Activated CD8-positive, alpha-beta memory T cell treated with anti-CD3 and anti-CD28 coated beads for 36 hours (primary cell): Measurements from ENCODE around the gene SLC5A1. TPM values are rescaled to one million over a fixed set of nuclear protein-coding genes. Genes with fewer than 3 reads are reported as not detected.

Experiments
- CTCF ChIA-PET: fragments of 350-600 bp; sonication (Branson Sonifier 250); formaldehyde crosslinking; loops from one replicate; lab custom pipeline; 2021; ENCODE audit warnings: antibody characterized with exemption; lab: Charles Lee
- POLR2A ChIA-PET: fragments of 350-600 bp; sonication (Branson Sonifier 250); formaldehyde crosslinking; loops from one replicate; lab custom pipeline; 2021; ENCODE audit warnings: antibody characterized with exemption; lab: Charles Lee
- total RNA-seq, 2 experiments: library from RNA; stranded (reverse); gene quantifications; one replicate each; pipeline ENCODE4 v1.2.3, GENCODE V29; 2021

Gene SLC5A1
- total RNA-seq, 2 experiments from 2014 or later, result not detected

DNA sequence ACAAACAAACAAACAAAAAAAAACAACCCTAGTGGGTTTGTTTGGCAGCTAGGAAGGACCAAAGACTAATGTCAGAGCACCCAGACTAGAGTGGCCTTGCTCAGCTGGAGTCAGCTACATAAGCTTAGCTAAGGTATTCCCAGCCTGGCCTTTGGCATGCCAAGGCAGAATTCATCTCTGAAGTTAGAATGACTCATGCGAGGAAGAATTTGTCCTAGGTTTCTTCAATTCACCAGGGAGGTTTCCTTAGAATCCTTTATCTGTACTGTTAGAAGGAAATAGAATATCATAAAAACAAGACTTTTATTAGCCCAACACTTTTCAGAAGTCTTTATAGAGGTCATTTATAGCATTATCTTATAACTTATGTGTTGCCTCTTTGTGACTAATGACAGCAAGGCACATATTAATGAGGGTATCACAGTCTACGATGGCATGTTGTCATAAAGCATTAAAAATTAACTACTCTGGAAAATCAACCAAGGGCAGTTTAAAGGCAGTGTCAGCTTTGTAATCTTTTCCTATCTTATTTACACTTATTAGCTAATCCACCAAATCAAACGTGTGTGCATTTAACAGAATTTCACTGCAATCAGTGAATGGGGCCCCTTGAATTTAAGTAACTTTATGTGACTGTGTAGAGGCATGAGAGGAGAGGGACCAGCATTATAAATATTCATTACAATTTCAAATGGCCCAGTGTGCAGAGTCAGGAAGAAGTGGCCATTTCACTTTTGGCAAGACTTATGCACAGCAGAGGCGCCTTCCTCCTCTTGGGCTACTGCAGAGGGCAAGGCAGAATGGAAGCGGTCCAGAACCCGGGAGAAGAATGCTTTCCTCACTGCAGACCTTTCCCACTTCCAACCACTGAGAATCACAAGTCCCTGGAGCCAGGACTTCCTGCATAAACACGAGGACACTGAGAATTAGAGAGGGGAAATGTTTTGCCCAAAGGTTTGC, 36.3 kb downstream of the SLC5A1 start:
- ChIA-PET POLR2A (interaction anchor here (0.6 kb wide), 1 partner anchor 134 kb away, joined by 4 read pairs; no protein-coding TSS in a partner anchor), CTCF (interaction anchor here (4.6 kb wide), 1 partner anchor 102 kb away, joined by 33 read pairs; no protein-coding TSS in a partner anchor)

DNA sequence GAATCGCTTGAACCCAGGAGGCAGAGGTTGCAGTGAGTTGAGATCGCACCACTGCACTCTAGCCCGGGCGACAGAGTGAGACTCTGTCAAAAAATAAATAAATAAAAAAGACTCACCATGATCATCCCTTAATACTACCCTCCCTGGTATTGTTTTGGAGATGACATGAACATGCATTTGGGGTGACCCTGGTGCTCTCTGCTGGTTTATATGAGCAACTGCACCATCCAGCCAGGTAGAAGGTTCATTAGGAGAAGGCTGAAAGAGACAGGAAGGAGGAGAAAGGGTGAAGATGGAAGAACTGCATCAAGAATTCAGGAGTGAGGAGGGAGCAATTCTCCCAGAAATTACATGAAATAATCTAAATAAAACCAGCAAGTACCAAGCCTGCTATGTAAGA, 37.8 kb downstream of the SLC5A1 start:
- ChIA-PET CTCF (interaction anchor here (1.1 to 4.6 kb wide), 2 partner anchors 103 to 110 kb away, joined by 5 to 33 read pairs; no protein-coding TSS in a partner anchor), POLR2A (no interaction called here)

DNA sequence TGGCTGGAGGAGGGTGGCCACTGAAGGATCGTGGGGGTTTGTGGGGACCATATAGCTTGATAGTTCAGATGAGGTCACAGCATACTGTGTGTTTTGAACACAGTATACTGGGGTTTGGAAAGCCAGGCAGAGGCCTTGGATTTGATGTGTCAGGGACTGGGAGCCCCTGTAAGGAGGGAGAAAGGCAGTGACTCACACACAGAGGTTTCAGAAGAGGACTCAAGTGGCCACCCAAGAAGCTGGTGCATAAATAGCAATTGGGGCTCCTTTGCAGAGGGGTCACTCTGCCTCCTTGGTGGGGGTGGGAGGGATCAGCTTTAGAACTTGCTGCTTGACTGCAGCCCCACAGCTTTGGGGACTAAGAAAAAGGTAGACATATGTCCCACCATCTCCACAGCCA, 39.3 kb downstream of the SLC5A1 start:
- ChIA-PET CTCF (interaction anchor here (1.0 to 4.6 kb wide), 3 partner anchors 91 to 112 kb away, joined by 3 to 33 read pairs (median 3); no protein-coding TSS in a partner anchor), POLR2A (no interaction called here)

DNA sequence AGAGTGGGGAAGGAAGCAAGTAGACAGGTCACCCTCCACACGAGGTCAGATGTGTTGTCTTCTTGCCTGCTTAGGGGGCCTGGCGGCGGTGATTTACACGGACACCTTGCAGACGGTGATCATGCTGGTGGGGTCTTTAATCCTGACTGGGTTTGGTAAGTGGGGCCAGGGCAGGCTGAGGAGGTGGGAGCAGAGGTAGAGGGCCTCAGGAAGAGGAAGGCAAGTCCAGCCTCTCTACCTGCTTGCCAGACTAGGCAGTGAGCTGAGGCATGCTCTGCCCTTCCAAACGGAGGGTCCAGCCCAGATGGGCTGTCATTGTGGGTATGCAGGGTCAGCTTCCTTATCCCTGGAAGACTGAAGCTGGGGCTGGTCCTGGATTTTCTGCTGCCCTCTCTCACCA, 39.9 kb downstream of the SLC5A1 start:
- POLR2A ChIA-PET, result no interaction called here

DNA sequence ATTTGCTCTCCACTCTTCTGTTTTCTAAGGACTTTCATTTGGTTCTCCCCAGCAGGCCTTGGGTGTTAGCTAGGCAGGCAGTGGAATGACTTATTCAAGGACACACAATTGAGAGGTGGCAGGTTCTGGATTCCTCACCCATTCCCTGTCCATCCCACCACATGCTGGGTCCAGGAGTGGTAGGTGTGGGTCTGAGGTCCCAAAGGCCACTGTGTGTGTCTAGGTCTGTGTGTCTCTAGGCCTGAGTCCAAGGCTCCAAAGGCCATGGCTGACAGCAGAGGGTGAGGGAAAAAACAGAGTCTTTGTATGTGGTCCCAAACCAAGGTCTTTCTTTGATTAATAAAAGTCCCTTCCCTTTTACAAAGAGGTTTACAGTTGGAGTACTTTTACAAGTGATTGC, 40.8 kb downstream of the SLC5A1 start:
- POLR2A ChIA-PET, result no interaction called here
- CTCF ChIA-PET, result interaction anchor here (0.7 to 1.2 kb wide), 3 partner anchors 19 to 113 kb away, joined by 3 read pairs; no protein-coding TSS in a partner anchor

More for the DNA sequence above, 39.9 kb downstream of the SLC5A1 start:
- CTCF ChIA-PET, result interaction anchor here (1.0 to 4.6 kb wide), 2 partner anchors 106 to 113 kb away, joined by 3 to 33 read pairs; no protein-coding TSS in a partner anchor

DNA sequence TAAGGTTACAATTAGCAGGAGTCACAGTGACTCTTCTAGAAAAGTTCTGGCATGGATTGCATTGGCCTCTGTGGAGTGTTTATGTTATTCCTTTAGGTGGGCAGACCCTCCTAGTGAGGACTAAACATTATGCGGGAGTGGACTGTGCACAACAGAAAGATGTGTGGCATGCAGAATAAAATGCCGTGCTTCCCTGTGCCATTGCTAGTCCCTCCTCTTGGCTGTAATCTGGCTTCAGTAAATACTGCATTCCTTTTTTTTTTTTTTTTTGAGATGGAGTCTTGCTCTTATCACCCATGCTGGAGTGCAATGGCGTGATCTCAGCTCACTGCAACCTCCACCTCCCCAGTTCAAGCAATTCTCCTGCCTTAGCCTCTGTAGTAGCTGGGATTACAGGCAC, 45.0 kb downstream of the SLC5A1 start:
- CTCF ChIA-PET, result no interaction called here

DNA sequence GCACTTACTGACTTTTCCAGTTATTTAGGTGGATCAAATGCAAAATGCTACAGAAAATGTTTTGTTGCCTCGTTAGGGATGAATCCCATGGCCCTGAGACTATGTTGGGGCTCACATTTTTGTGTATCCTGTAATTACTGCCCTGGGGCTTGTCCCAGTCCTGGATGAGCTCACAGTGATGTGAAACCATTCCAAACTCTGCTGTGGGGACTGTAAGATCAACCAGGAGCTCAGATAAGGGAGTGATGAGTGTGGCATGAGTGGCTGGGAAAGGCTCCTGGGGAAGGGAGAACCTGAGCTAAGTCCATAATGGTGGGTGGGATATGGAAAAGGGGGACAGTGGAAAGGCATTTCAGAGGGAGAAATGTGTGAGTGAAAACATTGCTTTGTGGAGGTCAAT, 54.0 kb downstream of the SLC5A1 start:
- CTCF ChIA-PET, result no interaction called here
- POLR2A ChIA-PET, result no interaction called here

More for the DNA sequence above, 45.0 kb downstream of the SLC5A1 start:
- POLR2A ChIA-PET, result no interaction called here

DNA sequence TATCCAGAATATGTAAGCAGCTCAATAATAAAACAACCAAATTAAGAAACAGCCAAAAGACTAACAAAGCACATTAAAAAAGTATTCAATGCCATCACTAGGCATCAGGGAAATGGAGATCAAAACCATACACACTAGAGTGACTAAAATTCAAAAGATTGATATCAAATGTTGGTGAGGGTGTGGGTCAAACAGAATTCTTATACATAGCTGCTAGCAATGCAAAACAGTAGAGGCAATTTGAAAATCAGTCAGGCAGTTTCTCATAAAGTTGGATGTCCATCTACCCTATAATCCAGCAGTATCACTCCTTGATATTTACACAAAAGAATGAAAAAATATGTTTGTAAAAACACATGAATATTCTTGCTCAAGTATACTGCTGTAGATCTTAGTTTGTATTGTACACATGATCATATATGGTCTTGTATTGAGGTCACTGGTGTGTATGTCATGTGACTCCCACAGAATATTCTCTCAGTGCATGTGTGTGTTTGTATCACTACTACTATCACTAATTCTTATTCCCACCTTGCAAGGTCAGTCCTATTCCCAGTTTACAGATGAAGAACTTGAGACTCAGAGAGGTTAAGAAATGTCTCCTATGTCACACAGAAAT, 54.9 kb downstream of the SLC5A1 start:
- ChIA-PET CTCF (no interaction called here), POLR2A (no interaction called here)

DNA sequence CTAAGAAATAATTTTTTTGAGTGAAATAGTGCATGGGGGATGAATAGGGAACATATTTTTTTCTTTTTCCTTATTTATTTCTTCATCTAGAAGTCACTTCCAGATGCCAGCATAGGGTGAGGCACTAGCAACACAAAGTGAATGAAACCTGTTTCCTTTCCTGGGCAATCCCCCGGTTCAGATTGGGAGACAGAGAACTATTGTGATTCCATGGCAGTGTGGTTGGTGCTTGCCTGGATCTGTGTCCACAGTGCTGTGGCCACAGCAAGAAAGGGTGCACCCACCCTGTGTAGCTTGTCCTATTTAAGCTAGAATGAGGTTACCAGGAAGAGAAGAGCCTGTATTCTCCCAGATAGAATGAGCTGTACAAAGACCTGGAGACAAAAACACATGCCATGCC, 57.6 kb downstream of the SLC5A1 start:
- CTCF ChIA-PET, result no interaction called here
- POLR2A ChIA-PET, result no interaction called here

DNA sequence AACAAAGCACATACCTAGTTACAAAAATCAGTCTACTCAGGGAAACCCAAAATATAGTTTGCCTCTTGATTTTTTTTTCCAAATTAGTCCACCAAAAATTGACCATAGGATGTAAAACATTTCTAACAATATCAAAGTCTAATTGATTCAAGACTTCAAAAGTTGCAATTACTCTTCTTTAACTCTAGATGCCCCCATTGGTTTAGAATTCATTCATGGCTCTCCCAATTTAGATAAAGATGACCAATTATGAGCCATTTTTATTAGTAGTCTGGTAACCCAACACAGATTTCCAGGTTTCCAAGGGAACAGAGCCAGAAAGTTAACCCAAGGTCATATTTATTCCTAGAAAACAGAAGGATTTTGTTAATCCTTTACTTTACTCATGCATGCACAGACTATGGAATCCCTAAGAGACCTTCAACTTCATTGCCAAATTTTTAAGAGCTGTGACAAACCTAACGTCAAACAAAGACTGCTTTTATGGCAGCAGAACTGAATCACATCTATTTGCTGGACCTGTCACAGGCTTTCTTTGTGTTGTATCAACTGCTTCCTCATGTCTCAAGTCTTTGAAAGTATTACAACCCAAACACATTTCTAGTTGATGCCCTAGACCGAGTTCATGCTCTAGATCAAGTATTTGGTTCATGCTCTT, 60.7 kb downstream of the SLC5A1 start:
- ChIA-PET CTCF (interaction anchor here (0.8 to 2.0 kb wide), 5 partner anchors 14 to 340 kb away, joined by 3 to 10 read pairs (median 3); partner anchors contain the start of gene RTCB), POLR2A (no interaction called here)

DNA sequence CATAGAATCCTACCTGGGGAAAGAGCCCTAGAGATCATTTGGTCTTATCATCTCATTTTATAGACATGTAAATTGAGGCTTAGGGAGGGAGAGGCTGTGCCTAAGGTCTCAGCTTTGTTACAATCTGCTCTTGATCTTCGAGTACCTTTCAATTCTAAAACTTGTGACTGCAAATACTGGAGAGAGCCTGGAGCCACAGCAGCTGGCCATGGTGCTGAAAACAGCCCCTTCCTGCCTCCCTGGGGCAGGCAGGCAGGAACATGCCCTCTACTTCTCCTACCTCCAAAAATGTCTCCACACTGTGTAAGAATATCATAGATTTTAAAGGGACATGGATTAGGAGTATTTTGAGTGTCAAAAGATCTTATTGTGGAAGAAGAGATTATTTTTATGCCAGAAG, 63.9 kb downstream of the SLC5A1 start:
- ChIA-PET CTCF (interaction anchor here (0.6 to 1.1 kb wide), 2 partner anchors 130 to 1187 kb away, joined by 3 read pairs; no protein-coding TSS in a partner anchor), POLR2A (no interaction called here)

DNA sequence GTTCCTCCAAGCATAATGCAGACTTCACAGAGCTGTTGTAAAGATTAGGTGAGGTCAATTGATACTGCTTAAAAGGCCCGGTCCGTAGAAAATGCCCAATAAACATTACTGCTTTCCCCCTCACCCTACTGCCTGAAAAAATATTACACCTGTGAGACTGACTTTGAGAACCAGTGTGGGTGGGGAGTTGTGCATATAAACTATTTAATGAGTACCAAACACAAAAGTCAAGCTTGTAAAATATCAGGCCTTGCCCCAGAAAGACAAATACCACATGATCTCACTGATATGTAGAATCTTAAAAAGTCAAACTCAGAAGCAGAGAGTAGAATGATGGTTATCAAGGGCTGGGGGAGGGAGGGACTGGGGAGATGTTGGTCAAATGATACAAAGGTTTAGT, 69.3 kb downstream of the SLC5A1 start:
- ChIA-PET POLR2A (no interaction called here), CTCF (interaction anchor here (0.6 kb wide), 1 partner anchor 127 kb away, joined by 5 read pairs; no protein-coding TSS in a partner anchor)

DNA sequence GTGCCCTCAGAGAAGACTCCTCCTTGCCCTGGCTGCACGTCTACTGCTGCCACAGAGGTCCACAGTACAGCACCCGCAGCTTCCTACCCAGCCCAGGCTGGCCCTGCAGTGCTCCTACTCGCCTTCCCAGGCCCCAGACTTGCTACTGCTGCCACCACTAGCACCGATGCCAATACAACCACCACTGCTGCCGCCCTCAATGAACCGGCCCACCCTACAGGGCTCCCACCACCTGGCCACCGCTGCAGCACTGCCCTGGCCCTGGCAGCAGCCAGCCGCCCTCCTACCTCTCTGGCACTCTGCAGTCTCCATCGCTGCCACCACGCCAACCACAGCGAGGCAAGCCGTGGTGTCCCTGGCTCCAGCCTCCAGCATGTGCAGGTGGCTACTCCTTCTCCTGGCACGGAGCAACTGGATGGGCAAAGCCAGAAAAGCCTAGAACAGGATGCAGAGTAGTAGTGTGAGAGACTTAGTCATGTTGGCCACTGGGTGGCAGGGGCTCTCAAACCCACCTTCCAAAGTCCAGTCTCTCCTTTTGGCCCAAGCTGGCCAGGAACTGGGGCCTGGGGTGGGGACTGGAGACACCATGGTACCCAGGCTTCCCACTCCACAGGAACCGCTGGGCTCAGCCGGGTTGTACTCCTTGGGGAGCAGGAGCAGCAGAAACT, 76.6 kb downstream of the SLC5A1 start:
- POLR2A ChIA-PET, result no interaction called here
- CTCF ChIA-PET, result no interaction called here

DNA sequence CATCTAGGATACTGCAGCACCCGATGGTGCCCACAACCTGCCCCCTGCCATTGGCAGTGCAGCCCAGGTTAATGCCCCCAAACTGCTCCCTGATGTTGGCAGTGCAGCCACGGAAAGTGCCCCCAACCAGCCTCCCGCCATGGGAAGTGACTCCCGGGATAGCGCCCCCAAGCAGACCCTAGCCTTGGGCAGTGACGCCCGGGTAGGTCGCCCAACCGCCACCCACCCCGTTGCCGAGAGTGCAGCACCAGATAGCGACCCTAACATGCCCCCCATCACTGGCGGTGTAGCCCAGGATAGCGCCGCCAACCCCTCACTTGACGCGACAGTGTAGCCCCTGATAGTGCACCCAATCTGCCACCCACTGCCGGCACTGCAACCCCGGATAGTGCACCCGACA, 77.5 kb downstream of the SLC5A1 start:
- CTCF ChIA-PET, result no interaction called here

DNA sequence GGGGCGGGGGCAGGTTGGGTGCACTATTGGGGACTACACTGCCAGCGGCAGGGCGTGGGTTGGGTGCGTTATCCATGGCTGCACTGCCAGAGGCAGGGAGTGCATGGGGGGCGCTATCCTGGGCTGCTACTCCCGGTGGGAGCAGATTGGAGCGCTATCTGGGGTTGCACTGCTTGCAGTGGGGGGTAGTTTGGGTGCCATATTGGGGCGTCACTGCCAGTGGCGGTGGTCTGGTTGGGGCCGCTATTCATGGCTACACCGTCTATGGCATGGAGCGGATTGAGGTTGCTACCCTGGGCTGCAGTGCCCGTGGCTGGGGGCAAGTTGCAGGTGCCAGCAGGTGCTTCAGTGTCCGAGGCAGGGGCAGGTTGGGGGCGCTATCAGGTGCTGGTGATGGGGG, 79.8 kb downstream of the SLC5A1 start:
- ChIA-PET CTCF (no interaction called here), POLR2A (no interaction called here)

More for the DNA sequence above, 77.5 kb downstream of the SLC5A1 start:
- POLR2A ChIA-PET, result no interaction called here

DNA sequence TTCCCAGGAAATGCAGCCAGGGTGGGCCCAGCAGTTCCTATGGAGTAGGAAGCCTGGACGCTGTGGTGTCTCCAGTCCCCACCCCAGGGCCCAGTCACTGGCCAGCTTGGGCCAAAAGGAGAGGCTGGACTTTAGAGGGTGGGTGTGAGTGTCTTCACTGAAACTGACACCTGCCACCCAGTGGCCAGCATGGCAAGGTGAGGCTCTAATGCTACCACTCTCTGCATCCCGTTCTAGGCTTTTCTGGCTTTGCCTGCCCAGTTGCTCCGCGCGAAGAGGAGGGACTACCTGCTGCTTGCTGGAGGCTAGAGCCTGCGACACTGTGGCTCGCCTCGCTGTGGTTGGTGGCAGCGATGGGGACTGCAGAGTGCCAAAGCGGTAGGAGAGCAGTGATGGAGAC, 80.6 kb downstream of the SLC5A1 start:
- ChIA-PET POLR2A (no interaction called here), CTCF (no interaction called here)

DNA sequence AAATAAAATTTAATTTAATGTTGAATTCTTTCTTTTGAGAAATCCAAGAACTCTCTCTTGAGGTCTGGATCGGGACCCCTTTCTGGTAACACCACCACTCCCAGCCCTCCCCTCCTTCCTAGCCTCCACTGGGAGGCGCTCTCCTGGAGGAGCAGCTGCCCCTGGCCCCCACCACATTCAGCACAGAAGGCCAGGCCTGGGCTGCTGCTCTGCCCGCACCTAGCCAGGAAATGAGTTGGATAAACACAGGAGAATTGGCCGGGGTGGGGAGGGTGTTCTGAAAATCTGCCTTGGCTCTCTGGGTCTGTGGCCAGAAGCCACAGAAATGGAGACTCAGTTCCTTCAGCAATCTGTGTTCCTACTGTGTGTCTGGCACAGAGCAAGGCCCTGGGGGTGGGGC, 84.8 kb downstream of the SLC5A1 start:
- ChIA-PET CTCF (no interaction called here), POLR2A (no interaction called here)

DNA sequence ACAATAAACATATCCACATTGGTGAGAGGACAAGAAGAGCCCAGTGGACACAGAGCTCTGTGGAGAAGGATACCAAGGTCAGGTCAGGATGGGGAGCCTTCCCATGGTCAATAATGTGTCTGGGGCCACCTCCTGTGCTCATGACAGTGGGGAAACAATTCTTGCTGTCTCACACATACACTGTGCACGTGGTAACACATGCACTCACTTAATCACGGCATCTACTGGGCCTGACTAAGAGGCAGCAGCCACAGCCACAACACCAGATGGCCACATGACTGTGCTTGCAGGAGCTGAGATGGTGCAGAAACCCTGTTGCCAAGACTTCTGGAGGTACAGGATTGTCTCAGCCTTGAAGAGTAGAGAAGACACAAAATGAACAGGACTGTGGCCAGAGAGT, 87.4 kb downstream of the SLC5A1 start:
- ChIA-PET CTCF (no interaction called here), POLR2A (interaction anchor here (0.7 kb wide), 1 partner anchor 39 kb away, joined by 5 read pairs; no protein-coding TSS in a partner anchor)

DNA sequence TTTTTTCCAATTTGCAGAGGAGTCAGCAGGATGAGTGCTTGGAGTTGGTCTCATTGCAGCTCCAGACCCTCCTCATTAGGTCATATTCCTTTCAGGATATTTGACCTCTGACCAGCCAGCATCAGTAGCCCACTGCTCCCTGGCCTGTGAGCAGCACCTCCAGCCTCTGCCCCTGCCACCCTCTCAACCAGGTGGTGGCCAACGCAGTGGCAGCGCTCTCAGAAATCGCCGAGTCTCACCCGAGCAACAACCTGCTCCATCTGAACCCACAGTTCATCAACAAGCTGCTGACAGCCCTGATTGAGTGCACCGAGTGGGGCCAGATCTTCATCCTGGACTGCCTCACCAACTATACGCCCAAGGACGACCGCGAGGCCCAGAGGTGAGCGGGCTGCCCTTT, 89.1 kb downstream of the SLC5A1 start:
- ChIA-PET CTCF (no interaction called here), POLR2A (no interaction called here)
